ENCODE measurements around the gene PHACTR1.

The PHACTR1 gene

DNA sequence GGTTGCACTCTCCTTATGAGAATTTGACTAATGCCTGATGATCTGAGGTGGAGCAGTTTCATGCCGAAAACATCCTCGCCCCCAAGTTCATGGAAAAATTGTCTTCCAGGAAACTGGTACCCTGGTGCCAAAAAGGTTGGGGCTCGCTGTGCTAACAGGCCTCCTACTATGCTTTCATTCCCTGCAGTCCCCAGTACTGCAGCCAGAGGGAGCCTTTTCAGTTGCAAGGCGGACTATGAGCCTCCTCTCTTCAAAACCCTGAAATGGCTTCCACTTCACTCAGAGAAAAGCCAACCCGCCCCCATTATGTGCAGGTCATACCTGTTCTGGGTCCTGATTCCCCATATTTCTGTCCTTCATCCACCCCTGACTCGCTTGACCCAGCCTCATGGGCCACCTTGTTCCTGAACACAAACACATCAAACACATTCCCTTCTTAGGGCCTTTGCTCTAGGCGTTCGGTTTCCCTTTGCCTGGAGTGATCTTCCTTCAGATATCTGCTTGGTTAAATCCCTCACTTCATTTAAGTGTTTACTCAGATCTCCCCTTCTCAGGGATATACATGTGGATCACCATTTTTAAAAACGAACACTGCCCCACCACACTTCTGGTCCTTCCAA lies 173.7 kb downstream of the PHACTR1 start:
- H3K27ac ChIP-seq = no peak overlapping the region
- H3K4me3 ChIP-seq = no peak overlapping the region

- H3K4me3 ChIP-seq = no peak overlapping the region
Observed at GRCh38 chr6:12891595-12891994, 175.0 kb downstream of the PHACTR1 start.

DNA sequence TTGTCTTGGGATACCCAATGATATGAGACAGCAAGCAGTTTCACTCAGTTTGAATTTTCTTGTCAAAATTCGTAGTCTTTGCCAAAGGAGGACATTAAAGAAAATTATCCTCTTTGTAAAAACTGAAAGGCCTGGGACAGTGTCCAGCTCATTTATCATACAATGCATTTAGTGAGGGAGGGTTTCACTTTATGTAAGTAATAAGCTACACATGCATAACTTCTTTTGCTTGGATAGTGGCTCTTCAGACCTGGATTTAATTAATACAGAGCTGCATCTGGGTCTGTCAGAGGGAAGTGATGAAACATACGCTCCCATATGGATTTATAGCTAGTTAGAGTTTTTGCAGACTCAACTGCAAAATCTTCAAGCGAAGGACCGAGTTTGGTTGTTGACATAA lies 175.6 kb downstream of the PHACTR1 start:
- Histone ChIP-seq H3K4me3 (no peak overlapping the region), H3K27ac (no peak overlapping the region)

More at GRCh38 chr6:12891595-12891994, 175.0 kb downstream of the PHACTR1 start:
- no peak overlapping the region for H3K27ac ChIP-seq

DNA sequence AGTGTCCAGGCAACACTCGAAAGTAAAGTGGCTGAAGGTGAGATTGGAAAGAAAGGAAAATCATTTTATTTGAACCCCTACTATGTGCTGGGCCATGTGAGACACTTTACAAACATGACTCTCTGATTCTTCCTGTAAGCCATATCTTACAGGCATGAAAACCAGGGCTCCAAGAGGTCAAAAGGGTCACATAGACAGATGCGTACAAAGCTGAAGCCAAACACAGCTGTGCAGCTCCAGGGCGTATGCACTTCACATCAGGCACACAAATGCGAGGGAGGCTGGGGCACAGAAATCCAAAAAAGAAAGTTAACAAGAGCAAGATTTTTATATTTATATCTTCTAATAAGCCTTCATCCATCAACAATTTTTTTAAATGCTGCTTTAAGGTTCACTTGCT lies 176.5 kb downstream of the PHACTR1 start:
- Histone ChIP-seq H3K4me3 (no peak overlapping the region), H3K27ac (no peak overlapping the region)

DNA sequence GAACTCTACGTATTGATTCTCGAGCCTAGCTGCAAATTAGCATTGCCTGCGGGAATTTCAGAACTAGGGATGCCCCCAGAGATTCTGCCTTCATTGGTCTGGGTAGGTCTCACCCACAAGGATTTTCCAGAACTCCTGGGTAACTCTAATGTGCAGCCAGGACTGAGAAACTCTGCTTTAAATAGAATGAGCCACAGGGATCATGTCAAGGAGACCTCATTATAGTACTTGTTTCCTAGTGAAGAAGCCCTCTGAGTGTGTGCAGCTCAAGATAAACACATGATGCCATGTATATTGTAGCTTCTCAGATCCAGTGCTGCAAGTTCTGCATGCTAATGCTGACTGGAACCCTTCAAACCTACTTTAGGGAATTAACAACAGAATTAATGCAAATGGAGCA lies 179.2 kb downstream of the PHACTR1 start:
- H3K4me3 ChIP-seq = no peak overlapping the region
- no peak overlapping the region for H3K27ac ChIP-seq

GRCh38 chr6:12896208-12896733 lies 179.7 kb downstream of the PHACTR1 start:
- Histone ChIP-seq H3K4me3 (no peak overlapping the region), H3K27ac (no peak overlapping the region)

DNA sequence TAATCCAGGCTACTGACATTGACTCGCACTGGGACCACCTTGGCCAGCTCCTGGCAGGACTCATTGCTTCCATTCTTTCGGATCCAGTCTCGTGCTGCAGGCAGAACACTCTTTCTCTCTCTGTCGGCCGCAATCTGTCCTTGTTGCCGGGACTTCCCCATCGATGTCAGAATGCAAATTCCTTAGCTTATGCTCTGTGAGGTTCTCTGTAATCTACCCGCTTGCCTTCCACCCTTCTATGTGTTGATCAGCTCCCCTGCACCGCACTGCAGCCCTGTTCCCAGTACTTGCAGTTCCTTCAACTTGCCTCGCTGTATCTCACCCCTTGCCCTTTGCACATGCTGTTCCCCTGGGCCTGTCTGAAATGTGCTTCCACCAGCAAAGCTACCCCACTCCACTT lies 182.0 kb downstream of the PHACTR1 start:
- Histone ChIP-seq H3K27ac (no peak overlapping the region), H3K4me3 (no peak overlapping the region)

GRCh38 chr6:12899046-12899833 lies 182.7 kb downstream of the PHACTR1 start:
- Histone ChIP-seq H3K4me3 (no peak overlapping the region), H3K27ac (no peak overlapping the region)

- H3K27ac ChIP-seq = no peak overlapping the region
- H3K4me3 ChIP-seq = no peak overlapping the region
Observed at GRCh38 chr6:12903246-12903645, 186.7 kb downstream of the PHACTR1 start.

GRCh38 chr6:12909833-12910232 lies 193.3 kb downstream of the PHACTR1 start:
- no peak overlapping the region for H3K27ac ChIP-seq
- no peak overlapping the region for H3K4me3 ChIP-seq

DNA sequence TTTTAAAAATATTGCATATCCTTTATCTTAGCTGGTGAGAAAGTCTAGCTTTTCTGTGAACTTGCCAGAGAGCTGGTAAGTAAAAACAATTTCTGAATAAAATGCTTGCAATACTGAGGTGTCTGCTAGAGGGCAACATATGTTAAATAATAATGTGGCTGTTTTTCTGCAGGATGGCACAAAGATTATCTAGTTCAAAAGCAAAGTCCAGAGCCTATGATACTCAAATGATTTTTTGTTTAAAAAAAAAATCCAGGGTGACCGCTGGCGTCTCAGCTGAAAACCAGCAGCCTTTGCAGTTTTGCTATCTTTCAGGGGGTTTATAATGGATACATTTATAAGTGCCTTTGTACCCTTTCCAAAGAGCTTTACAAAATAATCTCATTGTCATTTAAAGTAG lies 194.9 kb downstream of the PHACTR1 start:
- Histone ChIP-seq H3K27ac (no peak overlapping the region), H3K4me3 (no peak overlapping the region)

- Histone ChIP-seq H3K27ac (no peak overlapping the region), H3K4me3 (no peak overlapping the region)
Observed at GRCh38 chr6:12913201-12913600, 196.6 kb downstream of the PHACTR1 start.

- Histone ChIP-seq H3K27ac (no peak overlapping the region), H3K4me3 (no peak overlapping the region)
Observed at GRCh38 chr6:12916006-12916405, 199.4 kb downstream of the PHACTR1 start.

GRCh38 chr6:12916420-12917136 lies 200.0 kb downstream of the PHACTR1 start:
- Histone ChIP-seq H3K4me3 (no peak overlapping the region), H3K27ac (no peak overlapping the region)

- Histone ChIP-seq H3K4me3 (no peak overlapping the region), H3K27ac (no peak overlapping the region)
Observed at GRCh38 chr6:12921467-12921866, 204.9 kb downstream of the PHACTR1 start.

GRCh38 chr6:12923644-12924235 lies 207.2 kb downstream of the PHACTR1 start:
- Histone ChIP-seq H3K4me3 (no peak overlapping the region), H3K27ac (no peak overlapping the region)

- Histone ChIP-seq H3K4me3 (no peak overlapping the region), H3K27ac (no peak overlapping the region)
Observed at GRCh38 chr6:12924911-12925310, 208.3 kb downstream of the PHACTR1 start.

- Histone ChIP-seq H3K4me3 (no peak overlapping the region), H3K27ac (no peak overlapping the region)
Observed at GRCh38 chr6:12927746-12928145, 211.2 kb downstream of the PHACTR1 start.

DNA sequence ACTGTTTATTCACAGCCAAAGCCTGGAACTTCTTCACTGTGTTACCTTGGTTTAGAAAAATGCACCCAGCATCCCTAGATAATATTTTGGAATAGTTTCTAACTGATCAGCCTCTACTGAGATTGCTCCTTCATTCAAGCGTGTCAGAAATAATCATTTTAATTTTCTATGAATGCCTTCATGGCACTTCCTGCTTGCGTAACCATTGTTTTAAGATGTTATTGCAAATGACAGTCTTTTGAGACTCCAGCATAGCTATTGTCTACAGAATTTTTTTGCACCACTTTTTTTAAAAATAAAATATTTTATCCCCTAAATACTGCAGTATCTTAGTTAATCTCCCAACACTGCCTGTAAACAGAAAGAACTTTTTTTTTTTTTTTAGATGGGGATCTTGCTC lies 213.1 kb downstream of the PHACTR1 start:
- Histone ChIP-seq H3K4me3 (no peak overlapping the region), H3K27ac (no peak overlapping the region)

DNA sequence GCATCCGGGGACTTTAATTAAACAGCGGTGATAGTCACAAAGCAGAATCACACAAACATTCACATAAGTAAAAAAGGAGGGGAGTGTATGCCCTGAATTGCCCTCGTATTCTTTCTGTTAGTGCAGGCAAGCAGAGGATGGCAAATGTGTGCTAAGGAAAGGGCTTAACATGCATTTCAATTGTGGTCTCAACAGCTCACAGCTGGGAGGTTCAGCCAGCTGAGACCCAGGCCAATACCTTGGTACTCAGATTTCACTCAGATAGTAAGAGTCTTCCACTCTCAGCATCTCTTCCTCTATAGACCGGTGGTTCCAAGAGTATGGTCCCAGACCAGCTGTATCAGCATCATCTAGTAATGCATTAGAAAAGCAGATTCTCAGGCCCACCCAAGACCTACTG lies 215.1 kb downstream of the PHACTR1 start:
- Histone ChIP-seq H3K27ac (no peak overlapping the region), H3K4me3 (no peak overlapping the region)

All from skin epidermis (tissue), 12 donors.